Neuronal stem cell (in vitro differentiated cells): ENCODE measurements around the gene FAM209A.
"Not testable (repeated sequence)": the region's sequence is repeated elsewhere in the genome, so short reads cannot be mapped to it uniquely, and the experiment has no call there.

Experiments used
- DNase-seq: peaks from one replicate; pipeline ENCODE4 v3.0.0-alpha.2; 2013; ENCODE audit warnings: low spot score
- H2AFZ ChIP-seq: one replicate; pipeline ENCODE4 v1.6.1; 2013; ENCODE audit warnings: mild to moderate bottlenecking, low read length, inconsistent platforms
- H2AK5ac ChIP-seq: 2 replicates; pipeline ENCODE4 v1.6.1; 2013; ENCODE audit warnings: low read depth, mild to moderate bottlenecking, inconsistent platforms, low read length, moderate library complexity, mixed read lengths
- H2BK120ac ChIP-seq: 2 replicates; pipeline ENCODE4 v1.6.1; 2013; ENCODE audit warnings: low read depth, mild to moderate bottlenecking, inconsistent platforms, low read length, moderate library complexity, mixed read lengths
- H2BK12ac ChIP-seq: one replicate; pipeline ENCODE4 v1.6.1; 2013; ENCODE audit warnings: low read length, inconsistent platforms
- H2BK15ac ChIP-seq: 2 replicates; pipeline ENCODE4 v1.6.1; 2013; ENCODE audit warnings: mild to moderate bottlenecking, low read length, inconsistent platforms, mixed read lengths
- H2BK5ac ChIP-seq: one replicate; pipeline ENCODE4 v1.6.1; 2013; ENCODE audit warnings: inconsistent platforms, mild to moderate bottlenecking, low read length, moderate library complexity
- H3K14ac ChIP-seq: one replicate; pipeline ENCODE4 v1.6.1; 2013; ENCODE audit warnings: low read length, inconsistent platforms
- H3K18ac ChIP-seq: 2 replicates; pipeline ENCODE4 v1.6.1; 2013; ENCODE audit warnings: low read length, inconsistent platforms
- H3K23ac ChIP-seq: 2 replicates; pipeline ENCODE4 v1.6.1; 2013; ENCODE audit warnings: low read depth, mild to moderate bottlenecking, mixed read lengths, low read length, inconsistent platforms; ENCODE audit not compliant: poor library complexity
- H3K27ac ChIP-seq: replicated peaks from 3 replicates; pipeline ENCODE4 v1.5.1; 2013; ENCODE audit warnings: low read length, inconsistent platforms
- H3K27me3 ChIP-seq, 3 experiments: 2 replicates each; pipeline ENCODE4 v1.6.1; 2013; ENCODE audit warnings: low read length in 3 of 3, mild to moderate bottlenecking in 2 of 3, inconsistent platforms in 1 of 3, low read depth in 1 of 3, mixed read lengths in 1 of 3, moderate library complexity in 1 of 3; ENCODE audit not compliant: control insufficient read depth in 3 of 3, insufficient read depth in 3 of 3
- H3K36me3 ChIP-seq, 2 donors: replicated peaks in 1 of 2; 2 replicates each; pipeline ENCODE4 v1.6.1; 2013; ENCODE audit warnings: low read length in 2 of 2; ENCODE audit not compliant: control insufficient read depth in 2 of 2, insufficient read depth in 2 of 2
- H3K4ac ChIP-seq: 2 replicates; pipeline ENCODE4 v1.6.1; 2013; ENCODE audit warnings: inconsistent platforms, mild to moderate bottlenecking, low read length, moderate library complexity
- H3K4me1 ChIP-seq, 2 donors: 1 replicate in 1 of 2; 2 replicates in 1 of 2; pipeline ENCODE4 v1.6.1; 2013; ENCODE audit warnings: low read length in 2 of 2, low read depth in 1 of 2; ENCODE audit not compliant: control insufficient read depth in 2 of 2, insufficient read depth in 1 of 2
- H3K4me2 ChIP-seq: one replicate; pipeline ENCODE4 v1.6.1; 2013; ENCODE audit warnings: mild to moderate bottlenecking, low read length, inconsistent platforms; ENCODE audit not compliant: insufficient read depth, poor library complexity, severe bottlenecking
- H3K4me3 ChIP-seq, 2 donors: 2 replicates each; pipeline ENCODE4 v1.5.1; 2013; ENCODE audit warnings: low read length in 2 of 2, mild to moderate bottlenecking in 2 of 2, inconsistent platforms in 1 of 2, moderate library complexity in 1 of 2
- H3K79me1 ChIP-seq: one replicate; pipeline ENCODE4 v1.6.1; 2013; ENCODE audit warnings: low read depth, mild to moderate bottlenecking, inconsistent platforms, low read length, moderate library complexity
- H3K9ac ChIP-seq: one replicate; pipeline ENCODE4 v1.6.1; 2013; ENCODE audit warnings: mild to moderate bottlenecking, low read depth, low read length, inconsistent platforms; ENCODE audit not compliant: poor library complexity
- H3K9me3 ChIP-seq, 2 donors: replicated peaks in 1 of 2; 2 replicates each; pipeline versions ENCODE3 to v1.6.1; 2013; ENCODE audit warnings: low read length in 2 of 2, mild to moderate bottlenecking in 2 of 2, inconsistent platforms in 1 of 2, low read depth in 1 of 2, mixed read lengths in 1 of 2, moderate library complexity in 1 of 2; ENCODE audit not compliant: control insufficient read depth in 2 of 2, insufficient read depth in 1 of 2
- H4K8ac ChIP-seq: one replicate; pipeline ENCODE4 v1.6.1; 2013; ENCODE audit warnings: low read depth, mild to moderate bottlenecking, inconsistent platforms, low read length, moderate library complexity
- H4K91ac ChIP-seq: one replicate; pipeline ENCODE4 v1.6.1; 2013; ENCODE audit warnings: low read length, low read depth, mild to moderate bottlenecking, inconsistent platforms; ENCODE audit not compliant: poor library complexity
- WGBS, 2 donors: extraction: QIAGEN DNeasy Blood & Tissue Kit; methylation state at CpG; one replicate each; pipeline ENCODE4 v1.1.7; 2013; ENCODE audit warnings: missing lambda C conversion rate in 2 of 2, mixed read lengths in 1 of 2; ENCODE audit not compliant: insufficient read length in 2 of 2, insufficient replicate concordance in 1 of 2; ENCODE audit errors: extremely low coverage in 2 of 2; 5-methylcytosine and 5-hydroxymethylcytosine counted together

Gene FAM209A

GRCh38 chr20:56532946-56533345 is 8.4 kb downstream of the FAM209A start, which contains the start of gene FAM209B:
FAM209B (plus strand) TSS chr20:56533246; CDS start chr20:56533342, 96 bp downstream.
- not testable (repeated sequence) for H3K23ac ChIP-seq, H3K4me2 ChIP-seq, H3K27ac ChIP-seq, H2BK12ac ChIP-seq, H4K8ac ChIP-seq, H2BK15ac ChIP-seq, DNase-seq, H3K9ac ChIP-seq, H3K4me1 ChIP-seq, H3K4me3 ChIP-seq, H2BK5ac ChIP-seq, H3K27me3 ChIP-seq, H2AK5ac ChIP-seq, H3K79me1 ChIP-seq, H3K36me3 ChIP-seq, H2AFZ ChIP-seq, H3K9me3 ChIP-seq, H3K14ac ChIP-seq, H4K91ac ChIP-seq, H3K4ac ChIP-seq, H2BK120ac ChIP-seq, H3K18ac ChIP-seq
- no CpG with 5 or more reads among the region's 9 CpGs for WGBS, 2 donors

GRCh38 chr20:56537997-56538396 is 13.5 kb downstream of the FAM209A start:
- Histone ChIP-seq H3K79me1 (no peaks in the 10 kb centered on the region), H2BK15ac (no peak overlapping the region), H2BK120ac (no peak overlapping the region), H3K27me3 (no peaks in the 10 kb centered on the region), H4K8ac (no peak overlapping the region), H3K4me3 (no peak overlapping the region), H3K27ac (no peak overlapping the region), H3K4me2 (no peak overlapping the region), H4K91ac (no peak overlapping the region), H3K14ac (no peak overlapping the region), H3K9ac (no peak overlapping the region), H3K36me3 (no peaks in the 10 kb centered on the region), H2BK5ac (no peak overlapping the region), H3K4ac (no peak overlapping the region), H3K18ac (no peak overlapping the region), H3K9me3 (peaks cover 0 to 2% of the 10 kb centered on the region in 2 donors), H3K23ac (no peak overlapping the region), H2BK12ac (no peak overlapping the region), H2AFZ (no peak overlapping the region), H2AK5ac (no peak overlapping the region), H3K4me1 (no peaks in the 10 kb centered on the region)
- no CpG with 5 or more reads among the region's 3 CpGs for whole genome bisulfite sequencing, 2 donors
- DNase-seq = no peak

GRCh38 chr20:56540415-56540814 is 15.9 kb downstream of the FAM209A start:
- no CpG with 5 or more reads among the region's 6 CpGs for WGBS, 2 donors
- Histone ChIP-seq H3K27ac (no peak overlapping the region), H3K18ac (no peak overlapping the region), H4K8ac (no peak overlapping the region), H3K4ac (no peak overlapping the region), H3K27me3 (no peaks in the 10 kb centered on the region), H3K4me3 (no peak overlapping the region), H3K23ac (no peak overlapping the region), H3K9me3 (peaks cover 0 to 2% of the 10 kb centered on the region in 2 donors), H2BK12ac (no peak overlapping the region), H2AK5ac (no peak overlapping the region), H3K36me3 (no peaks in the 10 kb centered on the region), H2BK15ac (no peak overlapping the region), H3K79me1 (no peaks in the 10 kb centered on the region), H3K4me2 (no peak overlapping the region), H2BK5ac (no peak overlapping the region), H3K4me1 (no peaks in the 10 kb centered on the region), H2BK120ac (no peak overlapping the region), H4K91ac (no peak overlapping the region), H2AFZ (no peak overlapping the region), H3K9ac (no peak overlapping the region), H3K14ac (no peak overlapping the region)
- no peak for DNase-seq

- DNase-seq = no peak
- Histone ChIP-seq H4K8ac (no peak overlapping the region), H3K14ac (no peak overlapping the region), H3K23ac (no peak overlapping the region), H3K27ac (no peak overlapping the region), H3K36me3 (no peaks in the 10 kb centered on the region), H3K27me3 (no peaks in the 10 kb centered on the region), H3K4me2 (no peak overlapping the region), H3K4ac (no peak overlapping the region), H2BK120ac (no peak overlapping the region), H3K79me1 (peaks cover 1% of the 10 kb centered on the region), H2AK5ac (no peak overlapping the region), H2BK12ac (no peak overlapping the region), H3K9ac (no peak overlapping the region), H2AFZ (no peak overlapping the region), H3K9me3 (peaks cover 0 to 2% of the 10 kb centered on the region in 2 donors), H2BK15ac (no peak overlapping the region), H2BK5ac (no peak overlapping the region), H3K4me3 (no peak overlapping the region), H3K18ac (no peak overlapping the region), H3K4me1 (no peaks in the 10 kb centered on the region), H4K91ac (no peak overlapping the region)
- no CpG with 5 or more reads among the region's 9 CpGs for WGBS, 2 donors
Observed at GRCh38 chr20:56542489-56543030, 18.0 kb downstream of the FAM209A start.
